OCI-LY1 (cell line): ENCODE data around the gene NOXA1.

Experiments
- H2AFZ ChIP-seq: fragments of 200-600 bp; sonication (generic), shearing (Covaris generic); 2 replicates; pipeline ENCODE4 v1.6.0; 2014; ENCODE audit warnings: antibody characterized with exemption, mild to moderate bottlenecking, low read length
- H3F3A ChIP-seq: fragments of 200-600 bp; sonication (generic), shearing (Covaris generic); 2 replicates; pipeline ENCODE4 v1.6.0; 2014; ENCODE audit warnings: mild to moderate bottlenecking, antibody characterized with exemption, low read length, moderate library complexity; ENCODE audit not compliant: insufficient read depth
- H3K27ac ChIP-seq: fragments of 200-600 bp; sonication (generic); 2 replicates; pipeline ENCODE4 v1.5.1; 2014; ENCODE audit warnings: low read length, mixed run types, mild to moderate bottlenecking, low read depth; ENCODE audit not compliant: poor library complexity, severe bottlenecking
- H3K27me3 ChIP-seq: fragments of 200-600 bp; sonication (generic); 2 replicates; pipeline ENCODE4 v1.6.0; 2014; ENCODE audit warnings: antibody characterized with exemption, mild to moderate bottlenecking, low read length, moderate library complexity; ENCODE audit not compliant: insufficient read depth
- H3K36me3 ChIP-seq: fragments of 200-600 bp; sonication (generic); 2 replicates; pipeline ENCODE4 v1.6.1; 2014; ENCODE audit warnings: mild to moderate bottlenecking, antibody characterized with exemption, low read length, moderate library complexity, mixed read lengths; ENCODE audit not compliant: insufficient read depth
- H3K4me1 ChIP-seq: fragments of 200-600 bp; sonication (generic); 2 replicates; pipeline ENCODE4 v1.5.1; 2014; ENCODE audit warnings: mild to moderate bottlenecking, low read length, moderate library complexity; ENCODE audit not compliant: insufficient read depth, severe bottlenecking
- H3K4me2 ChIP-seq: fragments of 200-600 bp; sonication (generic), shearing (Covaris generic); 2 replicates; pipeline ENCODE4 v1.6.1; 2014; ENCODE audit warnings: low read length
- H3K4me3 ChIP-seq: fragments of 200-600 bp; sonication (generic); 2 replicates; pipeline ENCODE4 v1.5.1; 2014; ENCODE audit warnings: low read length, low read depth, mild to moderate bottlenecking, mixed read lengths; ENCODE audit not compliant: poor library complexity, severe bottlenecking
- H3K79me2 ChIP-seq: fragments of 200-600 bp; shearing (Covaris generic); 2 replicates; pipeline ENCODE4 v1.6.1; 2016; ENCODE audit warnings: mixed run types, low read length, mixed read lengths; ENCODE audit not compliant: insufficient read depth
- H3K9ac ChIP-seq: fragments of 200-600 bp; sonication (generic), shearing (Covaris generic); 2 replicates; pipeline ENCODE4 v1.6.1; 2014; ENCODE audit warnings: mild to moderate bottlenecking, low read length, mixed read lengths
- H3K9me2 ChIP-seq: fragments of 200-600 bp; sonication (generic), shearing (Covaris generic); 2 replicates; pipeline ENCODE4 v1.6.1; 2014; ENCODE audit warnings: low read depth, mild to moderate bottlenecking, low read length, mixed read lengths
- H3K9me3 ChIP-seq: fragments of 200-600 bp; shearing (Covaris generic); 2 replicates; pipeline ENCODE4 v1.6.1; 2014; ENCODE audit warnings: low read length, mixed read lengths
- H4K20me1 ChIP-seq: fragments of 200-600 bp; sonication (generic), shearing (Covaris generic); 2 replicates; pipeline ENCODE4 v1.6.0; 2016; ENCODE audit warnings: mild to moderate bottlenecking, low read length; ENCODE audit not compliant: insufficient read depth
- CTCF ChIP-seq: fragments of 200-600 bp; sonication (generic), shearing (Covaris generic); IDR thresholded peaks from 2 replicates; pipeline ENCODE4 v1.5.1; 2017; ENCODE audit warnings: mild to moderate bottlenecking, antibody characterized with exemption, low read length, moderate library complexity, mixed read lengths
- EZH2 ChIP-seq: fragments of 200-600 bp; sonication (generic), shearing (Covaris generic); IDR thresholded peaks from 2 replicates; pipeline ENCODE4 v1.8.0; 2017; ENCODE audit warnings: borderline replicate concordance, mixed run types, mild to moderate bottlenecking, antibody characterized with exemption, low read length, moderate library complexity, mixed read lengths

Gene NOXA1

GRCh38 chr9:137381501-137382443 is 41.4 kb upstream of the NOXA1 start:
- H3K9ac ChIP-seq, result no peak overlapping the region
- no peak overlapping the region for H3K4me2 ChIP-seq
- no peaks in the 10 kb centered on the region for H3K27me3 ChIP-seq
- no peak for TF ChIP-seq EZH2
- TF ChIP-seq CTCF, result no peak
- H4K20me1 ChIP-seq, result no peaks in the 10 kb centered on the region
- no peaks in the 10 kb centered on the region for H3K36me3 ChIP-seq
- H3K9me2 ChIP-seq, result no peaks in the 10 kb centered on the region
- no peak overlapping the region for H2AFZ ChIP-seq
- H3K79me2 ChIP-seq, result no peaks in the 10 kb centered on the region
- H3K4me3 ChIP-seq, result no peak overlapping the region
- no peak overlapping the region for H3K27ac ChIP-seq
- H3K9me3 ChIP-seq, result no peaks in the 10 kb centered on the region
- H3K4me1 ChIP-seq, result no peaks in the 10 kb centered on the region
- no peaks in the 10 kb centered on the region for H3F3A ChIP-seq

- H3K36me3 ChIP-seq, result no peaks in the 10 kb centered on the region
- no peak overlapping the region for H3K4me3 ChIP-seq
- H3K9me3 ChIP-seq, result no peaks in the 10 kb centered on the region
- H3F3A ChIP-seq, result no peaks in the 10 kb centered on the region
- H3K4me1 ChIP-seq, result no peaks in the 10 kb centered on the region
- H3K27ac ChIP-seq, result no peak overlapping the region
- H4K20me1 ChIP-seq, result no peaks in the 10 kb centered on the region
- no peaks in the 10 kb centered on the region for H3K27me3 ChIP-seq
- H2AFZ ChIP-seq, result no peak overlapping the region
- H3K9me2 ChIP-seq, result no peaks in the 10 kb centered on the region
- no peak for TF ChIP-seq EZH2
- no peak for TF ChIP-seq CTCF
- no peak overlapping the region for H3K9ac ChIP-seq
- H3K4me2 ChIP-seq, result no peak overlapping the region
- H3K79me2 ChIP-seq, result no peaks in the 10 kb centered on the region
These were observed 40.6 kb upstream of the NOXA1 start for GRCh38 chr9:137382444-137383080.

- H3K27ac ChIP-seq, result no peak overlapping the region
- H3K27me3 ChIP-seq, result no peaks in the 10 kb centered on the region
- no peak overlapping the region for H3K9ac ChIP-seq
- H3K4me2 ChIP-seq, result no peak overlapping the region
- H3F3A ChIP-seq, result no peaks in the 10 kb centered on the region
- H3K4me1 ChIP-seq, result no peaks in the 10 kb centered on the region
- TF ChIP-seq CTCF, result no peak
- no peak for TF ChIP-seq EZH2
- no peaks in the 10 kb centered on the region for H3K9me2 ChIP-seq
- H3K9me3 ChIP-seq, result no peaks in the 10 kb centered on the region
- H4K20me1 ChIP-seq, result no peaks in the 10 kb centered on the region
- H3K36me3 ChIP-seq, result no peaks in the 10 kb centered on the region
- no peak overlapping the region for H3K4me3 ChIP-seq
- H2AFZ ChIP-seq, result no peak overlapping the region
- no peaks in the 10 kb centered on the region for H3K79me2 ChIP-seq
These were observed 40.0 kb upstream of the NOXA1 start for GRCh38 chr9:137383081-137383783.
